Measurements from ENCODE around the gene EVL.

Gene EVL

DNA sequence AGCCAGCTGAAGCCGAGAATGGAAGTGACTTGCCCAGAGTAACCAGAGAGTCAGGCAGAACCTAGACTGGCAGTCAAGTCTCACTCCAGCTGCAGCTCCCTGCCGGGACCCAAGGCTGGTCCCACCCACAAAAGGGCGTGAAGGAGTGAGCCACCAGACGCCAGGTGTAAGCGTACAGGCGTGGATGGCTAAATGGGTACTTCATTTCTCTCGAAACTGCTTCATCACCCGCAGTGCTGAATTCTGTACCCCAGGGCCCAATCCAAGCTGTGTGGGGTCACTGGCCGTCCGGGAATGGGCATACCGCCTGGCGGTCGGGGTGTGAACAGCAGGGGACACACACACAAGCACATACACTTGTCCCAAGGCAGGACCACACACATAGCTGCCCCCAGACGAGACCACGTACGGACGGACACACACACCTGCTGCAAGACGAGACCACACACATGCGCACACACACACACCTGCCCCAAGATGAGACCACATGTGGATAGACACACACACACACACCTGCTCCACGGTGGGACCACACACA, 59.4 kb downstream of the EVL start:
- Histone ChIP-seq H3K4me3 (replicated peaks; ENCODE audit: low read depth, low read length) (no peak overlapping the region), H3K27me3 (replicated peaks; ENCODE audit: control insufficient read depth, insufficient read depth, low read length) (no peaks in the 10 kb centered on the region), H3K36me3 (ENCODE audit: control insufficient read depth, insufficient read depth, low read length) (peaks cover 53% of the 10 kb centered on the region)
- TF ChIP-seq, protein P1, sequence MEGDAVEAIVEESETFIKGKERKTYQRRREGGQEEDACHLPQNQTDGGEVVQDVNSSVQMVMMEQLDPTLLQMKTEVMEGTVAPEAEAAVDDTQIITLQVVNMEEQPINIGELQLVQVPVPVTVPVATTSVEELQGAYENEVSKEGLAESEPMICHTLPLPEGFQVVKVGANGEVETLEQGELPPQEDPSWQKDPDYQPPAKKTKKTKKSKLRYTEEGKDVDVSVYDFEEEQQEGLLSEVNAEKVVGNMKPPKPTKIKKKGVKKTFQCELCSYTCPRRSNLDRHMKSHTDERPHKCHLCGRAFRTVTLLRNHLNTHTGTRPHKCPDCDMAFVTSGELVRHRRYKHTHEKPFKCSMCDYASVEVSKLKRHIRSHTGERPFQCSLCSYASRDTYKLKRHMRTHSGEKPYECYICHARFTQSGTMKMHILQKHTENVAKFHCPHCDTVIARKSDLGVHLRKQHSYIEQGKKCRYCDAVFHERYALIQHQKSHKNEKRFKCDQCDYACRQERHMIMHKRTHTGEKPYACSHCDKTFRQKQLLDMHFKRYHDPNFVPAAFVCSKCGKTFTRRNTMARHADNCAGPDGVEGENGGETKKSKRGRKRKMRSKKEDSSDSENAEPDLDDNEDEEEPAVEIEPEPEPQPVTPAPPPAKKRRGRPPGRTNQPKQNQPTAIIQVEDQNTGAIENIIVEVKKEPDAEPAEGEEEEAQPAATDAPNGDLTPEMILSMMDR (IDR thresholded peaks at IDR 0.05; ENCODE audit: insufficient read depth, low read length, poor library complexity, severe bottlenecking): no peak
- DNase-seq (ENCODE audit: extremely low read depth, insufficient read length): no peak

DNA sequence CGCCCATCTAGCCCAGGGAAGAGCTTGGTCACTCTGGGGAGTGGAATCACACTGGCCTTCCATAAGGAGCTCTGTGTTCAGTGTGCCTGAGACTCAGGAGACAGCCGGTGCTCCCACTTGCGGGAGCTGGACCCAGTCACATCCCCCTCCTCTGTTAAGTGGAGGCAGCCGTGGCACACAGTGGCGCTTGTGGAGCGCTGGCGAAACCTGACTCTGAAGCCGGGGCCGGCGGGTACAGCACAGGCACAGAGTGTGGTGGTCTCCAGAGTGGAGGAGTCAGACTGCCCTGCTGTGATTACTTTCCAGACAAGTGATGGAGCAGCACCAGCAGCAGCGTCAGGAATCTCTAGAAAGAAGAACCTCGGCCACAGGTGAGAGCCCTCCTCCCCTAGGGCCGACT, 61.2 kb downstream of the EVL start:
- Histone ChIP-seq H3K27me3 (replicated peaks; ENCODE audit: control insufficient read depth, insufficient read depth, low read length) (no peaks in the 10 kb centered on the region), H3K36me3 (ENCODE audit: control insufficient read depth, insufficient read depth, low read length) (peaks cover 62% of the 10 kb centered on the region), H3K4me3 (replicated peaks; ENCODE audit: low read depth, low read length) (no peak overlapping the region)
- TF ChIP-seq, protein P1 (IDR thresholded peaks at IDR 0.05; ENCODE audit: insufficient read depth, low read length, poor library complexity, severe bottlenecking): no peak
- DNase-seq (ENCODE audit: extremely low read depth, insufficient read length): no peak

DNA sequence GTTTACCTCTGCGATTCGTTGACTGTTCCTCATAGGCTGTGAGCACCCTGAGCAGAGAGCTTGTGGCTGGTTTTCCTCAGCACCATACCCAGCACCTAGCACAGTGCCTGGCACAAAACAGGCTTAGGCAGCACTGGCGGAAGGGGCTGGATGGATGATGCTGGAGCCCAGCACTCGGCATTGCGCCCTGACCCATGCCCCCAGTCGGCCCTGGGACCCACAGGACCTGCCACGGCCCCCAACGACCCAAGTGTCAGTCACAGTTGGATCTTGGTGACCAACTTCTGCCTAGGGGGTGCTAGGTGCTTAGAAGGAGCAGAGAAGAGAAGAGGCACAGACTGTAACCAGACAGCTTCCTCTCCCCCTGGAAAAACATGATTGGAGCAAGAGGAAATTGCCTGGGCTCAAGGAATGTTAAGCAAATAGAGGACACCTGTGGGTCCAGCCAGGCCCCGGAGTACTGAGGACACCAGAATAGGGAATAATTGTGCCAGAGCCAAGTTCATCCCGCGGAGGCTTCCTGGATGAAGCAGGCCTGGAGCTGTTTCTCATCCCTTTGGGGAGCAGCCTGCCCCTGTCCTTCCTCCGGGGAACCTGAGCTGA, 62.7 kb downstream of the EVL start:
- TF ChIP-seq, protein P1 (IDR thresholded peaks at IDR 0.05; ENCODE audit: insufficient read depth, low read length, poor library complexity, severe bottlenecking): no peak
- DNase-seq (ENCODE audit: extremely low read depth, insufficient read length): no peak
- Histone ChIP-seq H3K4me3 (replicated peaks; ENCODE audit: low read depth, low read length) (no peak overlapping the region), H3K27me3 (replicated peaks; ENCODE audit: control insufficient read depth, insufficient read depth, low read length) (no peaks in the 10 kb centered on the region), H3K36me3 (ENCODE audit: control insufficient read depth, insufficient read depth, low read length) (peaks cover 75% of the 10 kb centered on the region)

DNA sequence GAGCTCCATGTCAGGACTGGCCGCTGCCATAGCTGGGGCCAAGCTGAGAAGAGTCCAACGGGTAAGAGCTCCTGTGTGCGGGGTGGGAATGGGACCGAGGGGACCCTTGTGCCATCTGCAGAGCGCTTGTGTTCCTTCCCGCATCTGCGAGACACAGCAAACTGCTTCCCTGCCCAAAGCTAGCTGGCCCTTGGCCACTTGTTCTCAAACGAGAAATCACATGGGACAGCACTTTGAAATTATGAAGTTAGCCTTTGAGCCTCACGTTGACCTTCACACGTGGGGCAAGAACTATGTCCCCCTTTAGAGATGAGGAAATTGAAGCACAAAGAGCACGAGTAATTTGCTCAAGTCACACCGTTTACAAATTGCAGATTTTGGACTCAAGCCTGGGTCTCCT, 63.5 kb downstream of the EVL start:
- no peak overlapping the region for H3K4me3 ChIP-seq (replicated peaks; ENCODE audit: low read depth, low read length)
- TF ChIP-seq, protein P1 (IDR thresholded peaks at IDR 0.05; ENCODE audit: insufficient read depth, low read length, poor library complexity, severe bottlenecking): no peak
- peaks cover 74% of the 10 kb centered on the region for H3K36me3 ChIP-seq (ENCODE audit: control insufficient read depth, insufficient read depth, low read length)
- no peaks in the 10 kb centered on the region for H3K27me3 ChIP-seq (replicated peaks; ENCODE audit: control insufficient read depth, insufficient read depth, low read length)
- no peak for DNase-seq (ENCODE audit: extremely low read depth, insufficient read length)

DNA sequence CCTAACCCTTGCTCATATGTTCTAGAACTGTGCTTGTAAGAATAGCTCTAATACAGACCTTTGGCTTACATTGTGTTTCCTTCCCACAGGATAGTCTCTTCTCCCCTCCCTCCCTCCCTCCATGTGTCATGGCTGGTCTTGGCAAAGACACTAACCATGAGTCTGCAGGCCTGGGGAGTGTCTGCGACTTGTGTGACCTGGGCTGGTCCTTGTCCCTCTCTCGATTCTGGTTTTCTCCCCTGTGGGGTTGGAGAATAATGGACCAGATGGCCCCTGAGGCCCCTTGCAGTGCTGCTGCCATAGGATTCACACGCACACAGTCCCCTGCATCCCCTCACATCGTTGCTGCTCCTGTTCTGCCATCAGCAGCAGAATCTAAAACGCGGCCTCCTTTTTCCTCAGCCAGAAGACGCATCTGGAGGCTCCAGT, 64.0 kb downstream of the EVL start:
- Histone ChIP-seq H3K4me3 (replicated peaks; ENCODE audit: low read depth, low read length) (no peak overlapping the region), H3K36me3 (ENCODE audit: control insufficient read depth, insufficient read depth, low read length) (peaks cover 74% of the 10 kb centered on the region), H3K27me3 (replicated peaks; ENCODE audit: control insufficient read depth, insufficient read depth, low read length) (no peaks in the 10 kb centered on the region)
- DNase-seq (ENCODE audit: extremely low read depth, insufficient read length): no peak
- TF ChIP-seq, protein P1 (IDR thresholded peaks at IDR 0.05; ENCODE audit: insufficient read depth, low read length, poor library complexity, severe bottlenecking): no peak
